Measurements from ENCODE around the gene ZNF845. TPM values are rescaled to one million over a fixed set of nuclear protein-coding genes. Genes with fewer than 3 reads are reported as not detected.

ZNF845 gene
- total RNA-seq, 1 donor from 2014 or later = 5.7 TPM

DNA sequence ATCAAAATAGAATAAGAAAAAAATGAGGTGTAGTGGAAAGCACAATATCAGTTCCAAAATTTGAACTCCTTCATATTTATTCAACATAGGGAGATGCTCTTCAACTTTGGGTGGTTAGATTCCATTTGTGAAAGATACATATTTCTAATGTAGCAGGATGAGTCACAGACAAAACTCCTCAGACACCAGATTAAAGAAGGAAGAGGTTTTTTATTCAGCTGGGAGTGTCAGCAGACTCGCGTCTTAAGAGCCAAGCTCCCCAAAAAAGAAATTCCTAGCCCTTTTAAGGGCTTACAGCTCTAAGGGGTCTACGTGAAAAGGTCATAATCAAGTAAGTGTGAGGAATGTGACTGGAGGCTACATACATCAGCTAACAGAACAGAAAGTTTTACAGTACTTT is 54.6 kb downstream of the ZNF845 start:
- no peak for DNase-seq (ENCODE audit: extremely low spot score, unreplicated experiment)
- H3K36me3 Mint-ChIP-seq (ENCODE audit: unreplicated experiment) = peaks cover 28% of the 10 kb centered on the region
- no peak overlapping the region for H3K27ac Mint-ChIP-seq (ENCODE audit: unreplicated experiment)
- peaks cover 43% of the 10 kb centered on the region for H3K9me3 Mint-ChIP-seq (ENCODE audit: unreplicated experiment)
- H3K4me1 Mint-ChIP-seq (ENCODE audit: unreplicated experiment) = no peaks in the 10 kb centered on the region
- TF ChIP-seq, protein P1, sequence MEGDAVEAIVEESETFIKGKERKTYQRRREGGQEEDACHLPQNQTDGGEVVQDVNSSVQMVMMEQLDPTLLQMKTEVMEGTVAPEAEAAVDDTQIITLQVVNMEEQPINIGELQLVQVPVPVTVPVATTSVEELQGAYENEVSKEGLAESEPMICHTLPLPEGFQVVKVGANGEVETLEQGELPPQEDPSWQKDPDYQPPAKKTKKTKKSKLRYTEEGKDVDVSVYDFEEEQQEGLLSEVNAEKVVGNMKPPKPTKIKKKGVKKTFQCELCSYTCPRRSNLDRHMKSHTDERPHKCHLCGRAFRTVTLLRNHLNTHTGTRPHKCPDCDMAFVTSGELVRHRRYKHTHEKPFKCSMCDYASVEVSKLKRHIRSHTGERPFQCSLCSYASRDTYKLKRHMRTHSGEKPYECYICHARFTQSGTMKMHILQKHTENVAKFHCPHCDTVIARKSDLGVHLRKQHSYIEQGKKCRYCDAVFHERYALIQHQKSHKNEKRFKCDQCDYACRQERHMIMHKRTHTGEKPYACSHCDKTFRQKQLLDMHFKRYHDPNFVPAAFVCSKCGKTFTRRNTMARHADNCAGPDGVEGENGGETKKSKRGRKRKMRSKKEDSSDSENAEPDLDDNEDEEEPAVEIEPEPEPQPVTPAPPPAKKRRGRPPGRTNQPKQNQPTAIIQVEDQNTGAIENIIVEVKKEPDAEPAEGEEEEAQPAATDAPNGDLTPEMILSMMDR (IDR thresholded peaks at IDR 0.05) = no peak
- H3K4me3 Mint-ChIP-seq (ENCODE audit: unreplicated experiment) = no peak overlapping the region
- H3K27me3 Mint-ChIP-seq (ENCODE audit: unreplicated experiment) = no peaks in the 10 kb centered on the region

DNA sequence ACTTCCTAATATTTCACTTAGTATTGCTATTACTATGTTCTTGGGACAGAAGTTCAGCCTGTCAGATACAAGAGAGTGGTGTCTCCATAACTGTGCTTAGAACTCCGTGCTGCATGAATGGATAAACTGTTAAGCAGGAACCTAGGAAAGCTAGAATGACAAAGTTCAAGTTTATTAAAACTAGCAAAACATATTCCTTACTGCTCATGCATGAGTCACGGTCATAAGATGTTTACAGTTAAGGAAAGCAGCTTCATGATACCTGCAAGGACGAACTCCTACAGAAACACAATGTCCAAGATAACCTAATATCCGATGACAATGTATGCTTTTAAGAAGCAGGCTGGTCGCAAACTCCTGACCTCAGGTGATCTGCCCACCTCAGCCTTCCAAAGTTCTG is 55.4 kb downstream of the ZNF845 start:
- no peak for DNase-seq (ENCODE audit: extremely low spot score, unreplicated experiment)
- TF ChIP-seq, protein P1 (IDR thresholded peaks at IDR 0.05) = no peak
- H3K27ac Mint-ChIP-seq (ENCODE audit: unreplicated experiment) = no peak overlapping the region
- peaks cover 39% of the 10 kb centered on the region for H3K9me3 Mint-ChIP-seq (ENCODE audit: unreplicated experiment)
- H3K4me3 Mint-ChIP-seq (ENCODE audit: unreplicated experiment) = no peak overlapping the region
- peaks cover 27% of the 10 kb centered on the region for H3K36me3 Mint-ChIP-seq (ENCODE audit: unreplicated experiment)
- peaks cover 2% of the 10 kb centered on the region for H3K4me1 Mint-ChIP-seq (ENCODE audit: unreplicated experiment)
- no peaks in the 10 kb centered on the region for H3K27me3 Mint-ChIP-seq (ENCODE audit: unreplicated experiment)

GRCh38 chr19:53389571-53389970 is 56.0 kb downstream of the ZNF845 start:
- Mint-ChIP-seq H3K36me3 (ENCODE audit: unreplicated experiment) (peaks cover 26% of the 10 kb centered on the region), H3K27me3 (ENCODE audit: unreplicated experiment) (no peaks in the 10 kb centered on the region), H3K4me3 (ENCODE audit: unreplicated experiment) (no peak overlapping the region), H3K27ac (ENCODE audit: unreplicated experiment) (no peak overlapping the region), H3K4me1 (ENCODE audit: unreplicated experiment) (peaks cover 8% of the 10 kb centered on the region), H3K9me3 (ENCODE audit: unreplicated experiment) (peaks cover 38% of the 10 kb centered on the region)
- no peak for DNase-seq (ENCODE audit: extremely low spot score, unreplicated experiment)
- TF ChIP-seq, protein P1 (IDR thresholded peaks at IDR 0.05) = no peak

- peaks cover 22% of the 10 kb centered on the region for H3K36me3 Mint-ChIP-seq (ENCODE audit: unreplicated experiment)
- no peaks in the 10 kb centered on the region for H3K27me3 Mint-ChIP-seq (ENCODE audit: unreplicated experiment)
- peaks cover 33% of the 10 kb centered on the region for H3K9me3 Mint-ChIP-seq (ENCODE audit: unreplicated experiment)
- DNase-seq (ENCODE audit: extremely low spot score, unreplicated experiment) = no peak
- no peak overlapping the region for H3K4me3 Mint-ChIP-seq (ENCODE audit: unreplicated experiment)
- H3K4me1 Mint-ChIP-seq (ENCODE audit: unreplicated experiment) = peaks cover 11% of the 10 kb centered on the region
- TF ChIP-seq, protein P1 (IDR thresholded peaks at IDR 0.05) = no peak
- no peak overlapping the region for H3K27ac Mint-ChIP-seq (ENCODE audit: unreplicated experiment)
These were observed 56.4 kb downstream of the ZNF845 start for GRCh38 chr19:53389978-53390377.

DNA sequence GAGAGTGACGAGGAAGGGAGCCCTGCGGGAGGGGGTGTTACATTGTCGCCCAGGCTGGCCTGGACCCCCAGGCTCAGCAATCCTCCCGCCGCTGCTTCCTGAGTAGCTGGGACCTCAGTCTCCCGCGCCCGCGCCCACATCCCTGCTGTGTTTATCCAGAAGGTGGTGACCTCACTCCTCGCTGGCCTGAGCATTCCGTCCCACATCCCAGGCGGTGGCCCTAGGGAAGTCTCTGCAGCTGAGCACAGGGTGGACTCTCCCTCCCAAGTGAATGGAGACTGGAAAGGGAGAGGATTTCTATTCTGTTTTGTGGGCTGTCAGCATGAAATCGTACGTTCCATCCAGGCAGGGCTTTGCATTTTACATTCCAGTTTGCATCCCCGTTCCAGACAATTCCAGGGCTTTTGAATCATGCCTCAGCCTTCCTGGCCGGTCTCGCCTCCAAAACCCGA is 61.0 kb downstream of the ZNF845 start:
- no peak for DNase-seq (ENCODE audit: extremely low spot score, unreplicated experiment)
- Mint-ChIP-seq H3K27me3 (ENCODE audit: unreplicated experiment) (no peaks in the 10 kb centered on the region), H3K4me1 (ENCODE audit: unreplicated experiment) (peaks cover 25% of the 10 kb centered on the region), H3K36me3 (ENCODE audit: unreplicated experiment) (peaks cover 9% of the 10 kb centered on the region), H3K27ac (ENCODE audit: unreplicated experiment) (peak overlapping the region; percentile 92), H3K9me3 (ENCODE audit: unreplicated experiment) (peaks cover 13% of the 10 kb centered on the region), H3K4me3 (ENCODE audit: unreplicated experiment) (peak overlapping the region; percentile 95)
- TF ChIP-seq, protein P1 (IDR thresholded peaks at IDR 0.05) = no peak

All from osteocyte (in vitro differentiated cells).